Sigmoid colon (tissue), 4 donors: ENCODE data around the gene LRRC73.

Experiments used
- POLR2AphosphoS5 ChIP-seq, 4 donors: sonication (generic); formaldehyde crosslinking; IDR thresholded peaks; one replicate each; pipeline ENCODE4 v1.6.1; 2017; ENCODE audit warnings: antibody characterized with exemption in 4 of 4
- TF ChIP-seq, protein P1 (sequence below), 4 experiments: fragments of 450-650 bp in 3 of 4; fragments of 200-600 bp in 1 of 4; IDR thresholded peaks; one replicate each; pipeline ENCODE4 v1.5.1; 2016 to 2019; ENCODE audit warnings: antibody characterized with exemption in 4 of 4, mild to moderate bottlenecking in 3 of 4, moderate library complexity in 2 of 4

DNA sequence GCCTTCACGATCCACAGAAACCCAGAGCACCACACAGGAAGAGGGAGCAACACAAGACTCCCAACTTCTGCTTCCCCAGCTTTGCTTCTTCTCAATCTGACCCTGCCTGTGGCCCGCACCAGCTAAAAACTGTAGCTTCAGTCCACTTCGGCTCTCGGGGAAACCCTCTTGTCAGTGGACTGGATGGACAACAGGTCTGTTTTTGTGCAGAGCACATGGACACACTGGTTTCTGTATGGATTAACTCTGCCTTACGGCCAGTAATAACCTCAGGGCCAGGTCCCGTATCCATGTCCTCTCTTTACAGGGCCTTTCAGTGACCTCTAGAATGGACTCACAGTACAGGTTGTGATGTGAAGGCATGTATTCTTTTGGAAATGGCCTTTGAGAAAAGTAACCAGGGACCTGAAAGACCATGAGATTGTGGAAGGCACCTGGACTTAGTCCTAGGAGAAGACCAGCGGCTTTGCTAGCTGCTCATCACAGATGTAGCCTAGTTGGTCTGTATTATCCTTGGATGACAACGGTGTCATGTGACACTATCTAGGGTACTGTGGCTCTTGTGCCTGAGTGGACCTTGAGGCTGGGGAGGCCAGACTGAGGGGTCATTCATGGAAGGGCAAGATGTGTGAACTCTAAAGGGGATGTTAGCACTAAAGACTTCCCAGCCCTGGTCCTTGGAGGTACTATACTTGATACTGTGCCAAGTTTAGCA lies 12.6 kb upstream of the LRRC73 start:
- TF ChIP-seq, protein P1, sequence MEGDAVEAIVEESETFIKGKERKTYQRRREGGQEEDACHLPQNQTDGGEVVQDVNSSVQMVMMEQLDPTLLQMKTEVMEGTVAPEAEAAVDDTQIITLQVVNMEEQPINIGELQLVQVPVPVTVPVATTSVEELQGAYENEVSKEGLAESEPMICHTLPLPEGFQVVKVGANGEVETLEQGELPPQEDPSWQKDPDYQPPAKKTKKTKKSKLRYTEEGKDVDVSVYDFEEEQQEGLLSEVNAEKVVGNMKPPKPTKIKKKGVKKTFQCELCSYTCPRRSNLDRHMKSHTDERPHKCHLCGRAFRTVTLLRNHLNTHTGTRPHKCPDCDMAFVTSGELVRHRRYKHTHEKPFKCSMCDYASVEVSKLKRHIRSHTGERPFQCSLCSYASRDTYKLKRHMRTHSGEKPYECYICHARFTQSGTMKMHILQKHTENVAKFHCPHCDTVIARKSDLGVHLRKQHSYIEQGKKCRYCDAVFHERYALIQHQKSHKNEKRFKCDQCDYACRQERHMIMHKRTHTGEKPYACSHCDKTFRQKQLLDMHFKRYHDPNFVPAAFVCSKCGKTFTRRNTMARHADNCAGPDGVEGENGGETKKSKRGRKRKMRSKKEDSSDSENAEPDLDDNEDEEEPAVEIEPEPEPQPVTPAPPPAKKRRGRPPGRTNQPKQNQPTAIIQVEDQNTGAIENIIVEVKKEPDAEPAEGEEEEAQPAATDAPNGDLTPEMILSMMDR (IDR thresholded peaks at IDR 0.05): no peak
- no peak for TF ChIP-seq POLR2AphosphoS5 (IDR thresholded peaks at IDR 0.05)
